ENCODE results near the gene ACTR3C.
"Not testable (repeated sequence)": the region's sequence is repeated elsewhere in the genome, so short reads cannot be mapped to it uniquely, and the experiment has no call there.

The ACTR3C gene

GRCh38 chr7:150335774-150336112, 12.4 kb upstream of the ACTR3C start:
- DNase-seq (ENCODE audit: low spot score), result no peak

- no peak for DNase-seq (ENCODE audit: low spot score)
These were observed 11.9 kb upstream of the ACTR3C start for GRCh38 chr7:150335108-150335773.

GRCh38 chr7:150334108-150334507, 10.8 kb upstream of the ACTR3C start:
- no peak for DNase-seq (ENCODE audit: low spot score)

GRCh38 chr7:150333659-150334058, 10.3 kb upstream of the ACTR3C start:
- DNase-seq (ENCODE audit: low spot score), result no peak

- DNase-seq (ENCODE audit: low spot score), result no peak
These were observed 9.7 kb upstream of the ACTR3C start for GRCh38 chr7:150332852-150333635.

GRCh38 chr7:150330211-150330885, 7.0 kb upstream of the ACTR3C start:
- DNase-seq (ENCODE audit: low spot score), result no peak

- DNase-seq (ENCODE audit: low spot score), result no peak
These were observed 6.2 kb upstream of the ACTR3C start for GRCh38 chr7:150329331-150330120.

GRCh38 chr7:150327308-150327707, 4.0 kb upstream of the ACTR3C start:
- DNase-seq (ENCODE audit: low spot score), result no peak

GRCh38 chr7:150326657-150327268, 3.4 kb upstream of the ACTR3C start:
- DNase-seq (ENCODE audit: low spot score), result no peak

GRCh38 chr7:150325901-150326300, 2.6 kb upstream of the ACTR3C start:
- no peak for DNase-seq (ENCODE audit: low spot score)

- no peak for DNase-seq (ENCODE audit: low spot score)
These were observed 1.8 kb upstream of the ACTR3C start for GRCh38 chr7:150325110-150325611.

- no peak for DNase-seq (ENCODE audit: low spot score)
These were observed 1.1 kb upstream of the ACTR3C start for GRCh38 chr7:150324373-150324961.

- DNase-seq (ENCODE audit: low spot score), result no peak
These were observed 482 bp upstream of the ACTR3C start for GRCh38 chr7:150323682-150324372.

GRCh38 chr7:150322114-150322832, 1.1 kb downstream of the ACTR3C start:
- peak; percentile 79 for DNase-seq (ENCODE audit: low spot score)

- DNase-seq (ENCODE audit: low spot score), result no peak
These were observed 1.6 kb downstream of the ACTR3C start for GRCh38 chr7:150321788-150322113.

GRCh38 chr7:150317748-150318444, 5.4 kb downstream of the ACTR3C start:
- no peak for DNase-seq (ENCODE audit: low spot score)

- DNase-seq (ENCODE audit: low spot score), result not testable (repeated sequence)
These were observed 6.4 kb downstream of the ACTR3C start for GRCh38 chr7:150316987-150317386.

- DNase-seq (ENCODE audit: low spot score), result no peak
These were observed 8.6 kb downstream of the ACTR3C start for GRCh38 chr7:150314639-150315239.

- no peak for DNase-seq (ENCODE audit: low spot score)
These were observed 9.5 kb downstream of the ACTR3C start for GRCh38 chr7:150313870-150314269.

Data from activated CD4-positive, alpha-beta T cell treated with anti-CD3 and anti-CD28 coated beads, Interleukin-2, Interleukin-4, amounts not matched to agents 100 ng/mL and 50 ng/mL, durations not matched to agents 16 hours and 8 hours (primary cell).